GM12864 (cell line): ENCODE results near the gene VPS26C.

Source experiments
- DNase-seq: peaks from one replicate; pipeline ENCODE4 v3.0.0-alpha.2; 2011; ENCODE audit warnings: low read depth
- H3K4me3 ChIP-seq: 2 replicates; pipeline ENCODE4 v1.5.1; 2011; ENCODE audit warnings: mild to moderate bottlenecking, low read depth, low read length, control low read depth
- CTCF ChIP-seq: IDR thresholded peaks from 2 replicates; pipeline ENCODE4 v1.5.1; 2011; ENCODE audit warnings: low read depth, mild to moderate bottlenecking, moderate library complexity, low read length, control low read depth, inconsistent platforms; ENCODE audit errors: missing control alignments

The VPS26C gene

GRCh38 chr21:37272897-37273296 lies 5.8 kb upstream of the VPS26C start:
- no peak for DNase-seq
- no peak for TF ChIP-seq CTCF

GRCh38 chr21:37270576-37271365 lies 3.6 kb upstream of the VPS26C start:
- H3K4me3 ChIP-seq, result no peak overlapping the region
- no peak for TF ChIP-seq CTCF
- no peak for DNase-seq

More at GRCh38 chr21:37272897-37273296, 5.8 kb upstream of the VPS26C start:
- H3K4me3 ChIP-seq, result no peak overlapping the region

GRCh38 chr21:37269481-37269880 lies 2.3 kb upstream of the VPS26C start:
- no peak for TF ChIP-seq CTCF
- no peak overlapping the region for H3K4me3 ChIP-seq
- DNase-seq, result no peak

- H3K4me3 ChIP-seq, result peak overlapping the region; percentile 91
- no peak for TF ChIP-seq CTCF
- no peak for DNase-seq
These were observed 1.0 kb upstream of the VPS26C start for GRCh38 chr21:37268186-37268503.

GRCh38 chr21:37266515-37267221 lies 466 bp downstream of the VPS26C start:
- no peak for TF ChIP-seq CTCF
- peak overlapping the region; percentile 91 for H3K4me3 ChIP-seq
- DNase-seq, result no peak

- H3K4me3 ChIP-seq, result no peak overlapping the region
- no peak for DNase-seq
- TF ChIP-seq CTCF, result no peak
These were observed 2.3 kb downstream of the VPS26C start for GRCh38 chr21:37264808-37265207.
